NCI-H2107 treated with DMSO at 0.1 percent for 48 hours (cell line): Measurements from ENCODE around the gene ADM5.

Experiments used
- DNase-seq: peaks from one replicate; lab custom pipeline; 2025; ENCODE audit not compliant: unreplicated experiment; lab: John Stamatoyannopoulos, UW

ADM5 gene

GRCh38 chr19:49658139-49658517 lies 31.3 kb upstream of the ADM5 start:
- DNase-seq: no peak

GRCh38 chr19:49658566-49659442 lies 30.6 kb upstream of the ADM5 start:
- DNase-seq: no peak

DNA sequence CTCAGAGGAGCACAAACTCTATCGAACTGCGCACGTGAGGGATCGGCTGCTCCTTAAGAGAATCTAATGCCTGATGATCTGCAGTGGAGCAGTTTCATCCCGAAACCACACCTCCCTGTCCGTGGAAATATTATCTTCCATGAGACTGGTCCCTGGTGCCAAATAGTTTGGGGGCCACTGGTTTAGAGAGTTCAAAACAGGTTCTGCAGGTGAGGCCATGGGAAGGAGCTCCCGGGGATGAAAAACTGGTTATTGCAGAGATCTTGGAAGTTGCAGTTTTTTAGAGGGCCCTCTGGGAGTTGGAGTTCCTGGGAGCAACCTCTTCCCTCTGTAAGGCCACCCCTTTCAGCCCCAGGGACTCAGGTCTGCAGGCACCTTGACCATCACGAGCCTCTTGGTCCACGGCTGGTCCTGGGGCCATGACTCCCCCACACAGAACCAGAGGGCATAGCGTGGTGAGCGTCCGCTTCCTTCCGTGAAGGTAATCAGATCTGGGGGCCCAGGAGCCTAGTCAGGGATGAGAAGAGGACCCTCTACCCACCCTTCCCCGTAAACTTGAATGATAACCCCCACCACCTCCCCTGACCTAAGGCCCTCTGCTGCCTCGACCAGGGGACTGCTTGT lies 28.9 kb upstream of the ADM5 start:
- DNase-seq: no peak

DNA sequence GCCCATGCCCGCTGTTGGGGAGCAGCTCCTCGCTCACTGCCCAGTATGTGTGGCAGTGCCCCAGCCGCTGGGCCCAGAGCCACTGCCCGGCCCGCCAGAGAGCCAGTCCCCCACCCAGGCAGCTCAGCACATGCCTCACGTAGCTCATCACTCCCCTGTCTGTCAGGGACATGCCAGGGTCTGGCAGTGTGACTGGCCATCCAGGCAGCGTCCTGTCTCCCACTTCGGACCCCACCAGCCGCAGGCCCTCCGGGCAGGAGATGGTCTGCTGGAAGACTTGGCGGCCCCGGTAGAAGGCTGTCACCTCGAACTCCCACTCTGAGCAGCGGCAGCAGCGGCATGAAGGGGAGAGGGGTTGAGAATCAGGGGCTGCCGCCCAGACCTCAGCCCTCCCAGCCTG lies 27.4 kb upstream of the ADM5 start:
- DNase-seq: no peak

- no peak for DNase-seq
Observed at GRCh38 chr19:49663224-49663623, 26.2 kb upstream of the ADM5 start.

- peak; percentile 70 for DNase-seq
Observed at GRCh38 chr19:49664171-49665035, 25.0 kb upstream of the ADM5 start.

DNA sequence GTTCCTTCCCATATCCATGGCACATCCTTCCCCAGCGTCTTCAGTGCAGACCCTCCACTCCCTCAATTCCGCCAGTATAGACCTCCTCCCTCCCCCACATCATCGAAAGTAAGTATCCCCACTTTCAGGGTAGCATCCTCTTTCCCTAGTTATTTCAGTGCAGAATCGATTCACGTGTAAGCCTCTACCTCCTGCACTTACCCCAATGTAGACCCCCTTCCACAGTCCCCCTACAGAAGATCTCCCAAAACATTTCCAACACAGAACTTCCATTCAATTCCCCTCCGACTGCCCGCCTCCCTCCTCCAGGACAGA lies 24.4 kb upstream of the ADM5 start:
- DNase-seq: no peak

DNA sequence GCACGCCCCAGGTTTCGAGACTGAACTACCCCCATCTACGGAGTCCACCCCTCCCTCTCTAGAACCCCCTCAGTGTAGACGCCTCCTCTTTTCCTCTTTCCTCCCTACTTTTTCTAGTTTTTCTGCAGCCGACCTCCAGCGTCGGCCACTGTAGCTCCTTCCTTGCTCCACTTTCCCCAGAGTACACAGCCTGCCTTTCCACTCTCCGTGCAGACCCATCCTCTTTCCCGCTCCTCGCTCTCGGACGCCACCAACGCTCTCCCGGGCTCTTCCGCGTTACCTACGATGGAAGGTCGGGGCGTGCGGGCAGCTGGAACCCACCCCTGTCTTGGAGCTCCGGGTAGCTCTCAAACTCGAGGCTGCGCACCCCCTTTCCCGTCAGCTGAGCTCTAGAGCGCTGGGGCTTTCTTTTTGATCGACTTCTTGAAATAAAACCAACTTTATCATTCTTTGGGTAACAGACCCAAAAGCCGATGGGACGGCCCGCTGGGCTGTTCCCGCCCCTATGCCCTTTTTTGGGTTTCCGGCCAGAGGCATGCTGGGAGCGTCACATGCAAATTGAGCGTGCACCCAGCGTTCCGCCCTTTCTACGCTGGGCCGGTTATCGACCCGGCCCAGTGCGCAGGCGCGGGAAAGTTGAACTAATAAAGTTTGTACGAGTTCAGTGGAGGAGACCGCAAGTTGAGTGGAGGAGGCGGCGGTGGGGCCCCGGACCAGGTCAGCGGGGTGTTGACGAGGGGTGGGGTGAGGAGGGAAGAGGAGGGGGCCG lies 23.9 kb upstream of the ADM5 start, which contains the start of the genes BCL2L12 and IRF3:
BCL2L12 (plus strand) TSS at position 583 of the 769 bp plus-strand sequence. CDS start 760 bp downstream, outside the sequence.
IRF3 (minus strand) TSS at position 507 of the 769 bp plus-strand sequence. CDS start 1,019 bp downstream, outside the sequence.
- peak; percentile 91 for DNase-seq

DNA sequence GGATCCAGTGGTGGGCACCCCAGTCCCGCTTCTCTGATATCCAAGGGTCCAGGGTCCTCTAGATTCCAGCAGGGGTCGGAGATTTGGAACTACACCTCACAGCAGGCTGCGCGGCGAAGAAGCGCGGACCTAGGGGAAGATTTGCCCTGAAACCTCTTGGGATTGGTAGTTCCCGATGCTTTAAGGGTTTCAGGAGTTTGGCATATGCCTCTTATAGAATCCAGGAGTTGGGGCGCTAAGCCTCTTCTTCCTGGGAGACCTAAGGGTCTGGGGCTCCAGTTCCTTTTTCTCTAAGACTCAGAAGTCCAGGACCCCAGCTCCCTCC lies 23.3 kb upstream of the ADM5 start:
- DNase-seq: no peak

DNA sequence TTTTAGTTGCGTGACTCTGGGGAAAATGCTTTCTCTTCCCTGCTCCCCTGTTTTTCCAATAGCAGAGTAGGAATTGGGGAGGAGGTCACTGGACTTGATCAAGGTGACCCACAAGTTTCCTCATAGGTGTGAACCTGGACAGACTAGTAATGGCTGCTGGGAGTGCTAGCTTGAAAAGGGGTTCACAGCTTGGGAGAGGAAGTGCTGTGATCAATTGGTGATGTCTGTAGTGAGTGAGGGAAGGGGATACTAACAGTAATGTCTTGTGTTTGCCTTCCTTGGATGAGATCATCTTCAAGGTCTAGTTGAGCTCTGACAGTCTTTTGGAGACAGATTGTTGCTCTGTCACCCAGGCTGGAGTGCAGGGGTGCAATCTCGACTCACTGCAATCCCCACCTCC lies 21.9 kb upstream of the ADM5 start:
- DNase-seq: no peak

DNA sequence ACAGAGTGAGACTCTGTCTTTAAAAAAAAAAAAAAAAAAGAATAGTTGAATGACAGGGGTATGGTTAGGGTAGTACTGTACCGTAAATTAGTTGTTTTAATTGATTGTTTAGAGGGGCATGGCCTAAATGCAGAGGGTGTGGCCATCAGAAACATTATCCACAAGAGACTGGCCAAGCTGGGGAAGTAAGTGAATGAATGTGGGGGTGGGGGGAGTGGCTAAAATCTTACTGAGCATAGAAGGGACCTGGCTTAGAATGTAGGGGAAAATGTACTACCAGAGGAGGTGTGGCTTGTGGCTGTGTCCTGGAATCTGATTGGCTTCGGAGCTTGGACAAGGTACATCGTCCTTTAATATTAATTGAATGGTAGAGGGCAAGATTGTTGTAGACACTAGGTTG lies 19.9 kb upstream of the ADM5 start:
- DNase-seq: no peak

- peak; percentile 46 for DNase-seq
Observed at GRCh38 chr19:49672131-49672919, 17.1 kb upstream of the ADM5 start.

DNA sequence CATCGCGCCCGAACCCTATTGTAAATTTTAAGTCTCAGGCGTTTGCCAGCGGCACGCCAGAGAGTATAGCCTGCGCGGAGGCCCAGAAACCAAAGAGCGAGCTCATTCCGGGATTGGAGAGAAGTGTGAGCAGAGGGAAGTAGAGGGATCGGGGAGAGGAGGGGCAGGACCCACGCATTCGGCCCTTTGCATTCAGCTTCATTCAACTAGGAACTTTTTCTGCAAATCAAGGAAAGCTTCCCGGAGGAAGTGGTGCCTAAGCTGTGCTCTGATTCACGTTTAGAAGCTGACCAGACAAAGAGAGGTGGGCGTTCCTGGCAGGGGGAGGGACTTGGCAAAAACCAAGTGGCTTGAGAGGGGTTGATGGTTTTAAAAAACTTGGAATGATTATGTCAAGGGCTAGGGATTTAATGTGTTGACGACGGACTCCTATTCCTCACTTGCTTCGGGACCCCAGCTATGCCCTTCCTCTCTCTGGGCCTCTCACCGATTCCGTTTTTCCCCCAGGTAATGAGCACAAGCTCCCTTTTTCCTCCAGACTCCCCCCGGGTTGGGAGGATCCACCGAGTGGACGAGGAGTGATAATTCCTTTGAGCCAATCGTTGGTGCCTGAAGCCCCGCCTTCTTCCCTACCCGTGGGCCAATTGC lies 13.1 kb upstream of the ADM5 start:
- DNase-seq: peak; percentile 89

DNA sequence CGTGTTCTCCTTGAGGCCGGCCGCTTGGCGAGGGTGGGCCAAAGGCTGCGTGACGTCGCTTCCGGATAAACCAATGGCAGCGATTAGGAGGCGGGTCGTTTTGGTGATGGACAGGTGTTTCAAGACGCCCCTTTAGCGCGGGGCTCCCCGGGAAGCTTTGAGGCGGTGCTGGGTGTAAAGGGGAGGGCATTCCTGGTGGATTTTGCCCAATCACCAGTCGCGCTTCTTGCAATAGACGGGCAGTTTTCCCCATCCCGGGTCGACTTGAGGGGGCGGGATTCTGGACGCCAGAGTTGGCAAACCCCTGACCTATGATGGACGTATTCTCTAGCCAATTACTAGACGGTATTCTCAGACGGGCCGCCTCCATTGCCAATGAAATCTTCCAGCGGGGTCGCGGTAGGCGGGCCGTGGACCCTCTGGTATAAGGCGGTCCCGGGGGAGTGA lies 12.6 kb upstream of the ADM5 start:
- peak; percentile 100 for DNase-seq

DNA sequence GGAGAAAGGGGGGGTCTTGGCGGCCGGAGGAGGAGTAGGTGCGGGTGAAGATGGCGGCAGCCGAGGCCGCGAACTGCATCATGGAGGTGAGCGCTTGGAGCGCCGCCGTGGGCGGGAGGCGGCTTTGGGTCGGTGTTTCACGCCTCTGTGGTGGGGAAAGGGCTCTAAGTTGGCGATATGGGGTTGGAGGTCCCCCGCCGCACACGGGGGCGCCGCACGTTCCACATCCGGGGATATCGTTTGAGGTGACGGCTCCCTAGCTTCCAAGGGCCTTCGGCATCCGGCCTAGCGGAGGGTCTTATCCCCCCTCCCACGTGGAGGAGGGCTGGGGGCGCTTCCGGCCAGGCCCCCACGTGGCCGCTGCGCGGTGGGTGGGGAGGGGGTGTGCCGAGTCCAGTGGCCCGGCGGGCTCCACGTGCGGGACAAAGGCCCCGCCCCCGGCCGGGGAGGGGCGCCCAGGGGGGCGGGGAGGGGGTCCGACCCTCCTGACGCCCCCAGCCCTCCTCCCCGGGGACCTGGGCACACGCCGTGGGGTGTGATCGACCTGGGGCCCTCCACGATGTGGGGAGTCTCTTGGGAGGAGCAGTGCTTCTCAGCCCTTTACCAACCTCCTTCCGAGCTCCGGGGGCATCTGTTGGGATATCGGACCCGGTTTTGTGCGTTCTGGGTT lies 12.0 kb upstream of the ADM5 start, which contains the start of gene PRMT1:
PRMT1 (plus strand) TSS at position 41 of the 670 bp plus-strand sequence; CDS start at position 51, 10 bp downstream.
- no peak for DNase-seq

DNA sequence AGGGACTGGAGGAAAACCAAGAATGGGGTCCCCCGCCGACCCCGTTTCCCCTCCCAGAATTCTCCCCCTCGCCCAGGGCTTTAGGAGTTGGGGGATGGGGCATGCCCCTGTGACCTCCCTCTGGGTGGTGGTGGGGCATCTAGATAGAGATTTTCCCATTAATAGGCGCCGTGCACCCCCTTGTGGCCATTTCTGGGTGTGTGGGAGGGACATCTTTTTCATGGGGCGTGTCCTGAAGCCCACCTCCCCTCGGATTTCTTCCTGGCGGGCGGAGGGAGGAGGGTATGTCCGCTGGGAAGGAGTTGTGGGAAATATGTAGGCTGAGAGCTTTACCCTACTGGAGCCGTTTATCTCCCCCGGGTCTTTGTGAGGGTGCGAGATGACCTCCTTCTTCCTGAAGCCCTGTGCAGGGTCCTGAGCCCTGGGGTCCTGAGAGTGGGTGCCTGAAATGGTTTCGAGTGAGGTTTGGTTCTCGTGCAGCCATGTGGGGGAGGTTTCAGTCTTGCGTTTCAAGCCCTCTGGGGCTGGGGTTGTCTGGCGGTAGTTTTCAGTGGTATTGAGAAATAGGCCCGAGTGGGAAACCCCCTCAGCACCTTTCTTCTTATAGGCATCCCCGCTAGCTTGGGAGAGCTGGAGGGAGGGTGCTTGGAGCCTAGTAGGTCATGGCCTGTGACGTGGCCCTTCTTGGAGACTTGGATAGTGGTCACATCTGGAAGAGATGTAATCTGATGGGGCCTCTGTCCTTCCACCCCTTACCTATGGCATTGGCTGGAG lies 11.3 kb upstream of the ADM5 start:
- peak; percentile 32 for DNase-seq

GRCh38 chr19:49678985-49679770 lies 10.2 kb upstream of the ADM5 start:
- no peak for DNase-seq
